C4-2B (cell line): ENCODE measurements around the gene OR52I1.

Experiments used
- CTCF ChIP-seq: fragments of 450-650 bp; conservative IDR thresholded peaks from 2 replicates; pipeline ENCODE4 v1.5.1; 2017; ENCODE audit warnings: mild to moderate bottlenecking
- ZFX ChIP-seq: fragments of 450-650 bp; IDR thresholded peaks from 2 replicates; pipeline ENCODE4 v1.6.1; 2017

DNA sequence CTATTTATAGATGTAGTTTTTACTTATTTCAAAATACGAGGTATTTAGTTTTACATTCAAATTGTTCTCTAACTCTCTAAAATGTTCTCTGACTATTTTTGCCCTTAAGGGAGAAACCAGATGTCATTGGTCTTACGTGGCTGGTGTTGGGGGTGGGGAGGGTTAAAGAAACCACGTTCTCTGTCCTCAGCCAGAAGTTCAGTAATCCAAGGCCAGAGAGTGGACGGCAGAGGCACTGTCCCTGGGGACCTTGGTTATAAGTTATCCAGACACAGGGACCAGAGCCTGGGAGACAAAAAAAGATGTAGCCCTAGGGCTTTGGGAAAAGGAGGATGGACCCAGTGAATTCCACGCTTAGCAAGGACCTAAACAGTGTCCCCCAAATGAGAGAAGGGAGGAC lies 49.2 kb downstream of the OR52I1 start:
- TF ChIP-seq CTCF (no peak), ZFX (no peak)
